Hepatocyte (in vitro differentiated cells): ENCODE data around the gene OLA1.

Experiments used
- CTCF ChIP-seq: fragments of 200-600 bp; sonication (generic); IDR thresholded peaks from 2 replicates; pipeline ENCODE4 v1.5.1; 2016; ENCODE audit warnings: antibody characterized with exemption, mild to moderate bottlenecking; ENCODE audit not compliant: poor library complexity
- EZH2 ChIP-seq: fragments of 200-600 bp; sonication (generic); IDR thresholded peaks from 2 replicates; pipeline ENCODE4 v1.6.1; 2016; ENCODE audit warnings: antibody characterized with exemption, mild to moderate bottlenecking, borderline replicate concordance
- EZH2phosphoT487 ChIP-seq: fragments of 200-600 bp; sonication (generic); IDR thresholded peaks from one replicate; pipeline ENCODE4 v1.6.1; 2018; ENCODE audit warnings: antibody characterized with exemption, mild to moderate bottlenecking, low read depth, moderate library complexity; ENCODE audit not compliant: unreplicated experiment, severe bottlenecking

- TF ChIP-seq CTCF (peak; percentile 40), EZH2 (no peak), EZH2phosphoT487 (no peak)
Observed at GRCh38 chr2:174158003-174158402, 90.3 kb downstream of the OLA1 start.
